ENCODE measurements around the gene HDDC2. TPM values are rescaled to one million over a fixed set of nuclear protein-coding genes. Genes with fewer than 3 reads are reported as not detected.

The HDDC2 gene
- total RNA-seq, 4 donors from 2014 or later, result 62.7 to 88.3 (median 73.1) TPM

DNA sequence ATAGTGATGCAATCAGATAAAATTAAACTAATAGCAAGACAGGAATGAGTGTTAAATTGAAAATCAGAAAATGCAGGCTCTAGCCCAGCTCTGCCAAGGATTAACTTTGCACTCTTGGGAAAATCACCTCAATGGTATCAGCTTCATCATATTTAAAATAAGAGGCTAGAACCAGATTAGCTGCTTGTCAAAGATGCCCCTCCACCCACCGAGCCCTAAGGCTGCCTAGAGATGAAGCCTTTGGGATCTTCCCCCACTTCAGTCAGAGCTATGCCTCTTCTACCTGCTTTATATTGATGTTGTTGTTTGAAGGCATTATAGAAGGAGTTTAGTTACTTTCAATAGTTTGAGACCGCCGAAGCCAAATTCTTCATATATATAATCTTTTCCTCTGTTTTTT is 47.4 kb downstream of the HDDC2 start:
- ATAC-seq (ENCODE audit: low FRiP score) (no peak), DNase-seq (ENCODE audit: low spot score) (no peak)
- TF ChIP-seq, protein P1, sequence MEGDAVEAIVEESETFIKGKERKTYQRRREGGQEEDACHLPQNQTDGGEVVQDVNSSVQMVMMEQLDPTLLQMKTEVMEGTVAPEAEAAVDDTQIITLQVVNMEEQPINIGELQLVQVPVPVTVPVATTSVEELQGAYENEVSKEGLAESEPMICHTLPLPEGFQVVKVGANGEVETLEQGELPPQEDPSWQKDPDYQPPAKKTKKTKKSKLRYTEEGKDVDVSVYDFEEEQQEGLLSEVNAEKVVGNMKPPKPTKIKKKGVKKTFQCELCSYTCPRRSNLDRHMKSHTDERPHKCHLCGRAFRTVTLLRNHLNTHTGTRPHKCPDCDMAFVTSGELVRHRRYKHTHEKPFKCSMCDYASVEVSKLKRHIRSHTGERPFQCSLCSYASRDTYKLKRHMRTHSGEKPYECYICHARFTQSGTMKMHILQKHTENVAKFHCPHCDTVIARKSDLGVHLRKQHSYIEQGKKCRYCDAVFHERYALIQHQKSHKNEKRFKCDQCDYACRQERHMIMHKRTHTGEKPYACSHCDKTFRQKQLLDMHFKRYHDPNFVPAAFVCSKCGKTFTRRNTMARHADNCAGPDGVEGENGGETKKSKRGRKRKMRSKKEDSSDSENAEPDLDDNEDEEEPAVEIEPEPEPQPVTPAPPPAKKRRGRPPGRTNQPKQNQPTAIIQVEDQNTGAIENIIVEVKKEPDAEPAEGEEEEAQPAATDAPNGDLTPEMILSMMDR (IDR thresholded peaks at IDR 0.05), result no peak

DNA sequence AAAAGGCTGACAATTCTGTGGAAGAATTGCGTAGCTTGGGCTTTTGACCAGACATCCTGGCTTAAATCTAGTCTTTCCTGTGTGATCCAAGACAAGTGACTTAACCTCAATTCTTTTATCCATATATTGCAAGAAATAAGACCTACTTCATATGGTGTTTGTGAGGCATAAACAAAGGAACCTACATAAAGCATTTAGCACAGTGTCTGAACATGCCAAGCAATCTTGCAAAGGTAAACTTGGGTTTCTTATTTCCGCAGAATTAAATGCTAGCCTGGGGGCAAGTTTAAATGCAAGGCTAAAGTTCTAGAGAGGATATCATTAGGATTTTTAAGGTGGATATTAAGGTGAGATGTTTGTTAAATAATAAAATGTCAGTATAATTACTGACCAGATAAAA is 47.9 kb downstream of the HDDC2 start:
- DNase-seq (ENCODE audit: low spot score) (no peak), ATAC-seq (ENCODE audit: low FRiP score) (no peak)
- TF ChIP-seq, protein P1 (IDR thresholded peaks at IDR 0.05), result no peak

DNA sequence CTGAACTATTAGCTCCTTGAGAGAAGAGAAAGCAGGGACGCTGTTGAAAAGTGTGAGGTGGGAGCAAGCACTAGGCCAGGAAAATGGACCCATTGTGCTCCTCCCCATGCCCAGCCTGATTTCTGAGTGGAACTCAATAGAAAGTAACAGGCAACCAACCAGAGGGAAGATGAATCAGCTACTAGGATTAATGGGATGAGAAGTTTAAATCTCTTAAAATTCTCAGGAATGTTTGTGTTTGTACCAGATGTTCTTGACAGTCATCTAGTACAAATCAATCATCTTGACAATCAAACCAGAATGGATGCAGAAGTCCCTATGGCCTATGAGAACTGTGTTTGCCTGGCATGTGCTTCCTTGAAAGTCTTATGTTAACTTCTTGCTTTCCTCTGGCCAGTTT is 48.9 kb downstream of the HDDC2 start:
- ATAC-seq (ENCODE audit: low FRiP score), result no peak
- TF ChIP-seq, protein P1 (IDR thresholded peaks at IDR 0.05), result no peak

DNA sequence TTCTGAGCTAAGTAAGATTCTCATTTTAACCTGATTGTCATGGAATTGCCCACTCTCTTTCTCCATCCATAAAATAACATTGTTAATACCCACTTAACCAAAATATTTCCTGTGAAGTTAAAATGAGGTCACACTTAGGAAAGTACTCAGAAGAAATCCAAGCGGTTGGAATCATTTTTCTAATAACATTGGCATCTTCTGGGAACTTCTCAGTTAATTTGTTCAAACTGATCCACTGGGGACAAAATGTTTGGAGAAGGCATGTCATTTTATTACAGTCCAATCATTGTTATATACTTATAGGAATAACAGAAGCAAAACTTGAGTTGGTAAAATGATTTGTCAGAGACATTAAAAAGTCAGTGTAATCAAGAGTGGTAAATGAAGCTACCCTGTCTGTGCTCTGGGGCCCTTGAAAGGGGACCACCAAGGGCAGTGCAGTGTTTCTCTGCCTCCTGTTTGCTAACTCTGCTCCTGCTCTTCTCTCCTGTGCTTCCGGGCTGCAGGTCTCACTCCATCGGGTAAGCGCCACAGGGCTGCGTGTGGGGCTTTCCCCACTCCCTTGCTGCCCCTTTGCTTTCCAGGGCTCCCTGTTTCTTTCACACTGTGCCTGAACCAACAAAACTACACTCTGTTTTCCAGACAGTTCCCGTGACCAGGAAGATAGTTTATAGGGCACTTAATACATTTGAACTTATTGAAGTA is 50.1 kb downstream of the HDDC2 start:
- ATAC-seq (ENCODE audit: low FRiP score), result no peak
- TF ChIP-seq, protein P1 (IDR thresholded peaks at IDR 0.05), result no peak
- DNase-seq (ENCODE audit: low spot score), result no peak

More for the DNA sequence above, 48.9 kb downstream of the HDDC2 start:
- no peak for DNase-seq (ENCODE audit: low spot score)

DNA sequence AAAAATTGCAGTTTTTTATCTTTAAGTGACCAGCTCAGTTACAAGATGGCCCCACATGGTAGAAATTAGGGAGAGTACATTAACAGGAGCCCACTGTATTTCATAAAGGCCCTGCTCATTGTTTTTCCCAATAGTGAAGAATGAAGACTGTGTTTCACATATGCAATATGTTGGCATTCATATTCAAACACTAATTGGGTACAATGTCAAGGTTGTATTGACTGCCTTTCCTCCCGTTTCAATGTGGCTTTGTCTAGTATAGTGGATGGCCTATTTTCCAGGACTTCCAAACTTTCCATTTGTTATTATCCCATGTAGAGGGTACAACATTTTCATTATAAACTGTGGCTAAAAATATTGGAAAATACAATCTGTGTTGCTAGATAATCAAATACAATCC is 51.3 kb downstream of the HDDC2 start:
- TF ChIP-seq, protein P1 (IDR thresholded peaks at IDR 0.05), result no peak
- ATAC-seq (ENCODE audit: low FRiP score) (no peak), DNase-seq (ENCODE audit: low spot score) (no peak)

DNA sequence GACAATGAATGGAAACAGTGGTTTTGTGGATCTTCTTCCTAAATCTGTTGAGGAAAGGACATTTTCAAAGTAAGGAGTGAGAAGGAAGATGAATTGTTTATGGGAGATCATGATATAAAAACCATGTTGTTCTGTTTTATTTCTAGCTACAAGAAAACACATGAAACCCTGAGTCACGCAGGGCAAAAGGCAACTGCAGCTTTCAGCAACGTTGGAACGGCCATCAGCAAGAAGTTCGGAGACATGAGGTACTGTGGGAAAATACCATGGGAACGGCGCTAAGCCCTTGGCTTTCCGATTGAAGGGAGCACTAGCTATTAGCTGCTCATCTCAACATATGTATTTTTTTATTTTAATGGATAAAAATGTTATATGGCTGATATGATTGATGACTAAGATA is 53.6 kb downstream of the HDDC2 start:
- TF ChIP-seq, protein P1 (IDR thresholded peaks at IDR 0.05), result no peak
- no peak for DNase-seq (ENCODE audit: low spot score)
- ATAC-seq (ENCODE audit: low FRiP score), result no peak

DNA sequence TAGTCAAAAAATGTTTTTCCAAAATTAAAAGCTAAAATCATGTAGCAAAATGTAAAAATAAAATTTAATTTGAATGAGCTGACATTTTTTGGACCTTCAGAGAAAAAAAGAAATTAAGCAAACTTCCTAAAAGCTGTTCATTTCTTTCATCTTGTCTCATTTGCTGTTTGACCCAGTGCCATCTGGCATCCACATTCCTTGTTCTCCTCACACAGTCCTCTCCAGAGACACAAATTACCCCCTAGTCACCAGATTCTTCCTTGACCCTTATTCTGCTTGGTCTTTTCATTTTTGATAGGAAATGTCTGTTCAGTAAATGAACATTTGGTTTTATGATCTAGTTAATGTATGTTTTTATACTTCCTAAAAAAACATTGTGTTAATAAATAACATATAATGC is 55.2 kb downstream of the HDDC2 start:
- TF ChIP-seq, protein P1 (IDR thresholded peaks at IDR 0.05), result no peak
- ATAC-seq (ENCODE audit: low FRiP score) (no peak), DNase-seq (ENCODE audit: low spot score) (no peak)

Data from omental fat pad (tissue), 4 donors.